ENCODE data around the gene DAB1. TPM values are rescaled to one million over a fixed set of nuclear protein-coding genes. Genes with fewer than 3 reads are reported as not detected.

The DAB1 gene
- total RNA-seq, 4 donors from 2014 or later = 0.48 to 1.1 (median 0.70) TPM

- TF ChIP-seq CTCF (IDR thresholded peaks at IDR 0.05) = no peak
Measured at GRCh38 chr1:56978819-56979218, 445.0 kb downstream of the DAB1 start.

GRCh38 chr1:56977910-56978309 is 445.9 kb downstream of the DAB1 start:
- no peak for TF ChIP-seq CTCF (IDR thresholded peaks at IDR 0.05)
- ATAC-seq (ENCODE audit: low FRiP score) (no peak), DNase-seq (ENCODE audit: low spot score) (no peak)

More at GRCh38 chr1:56978819-56979218, 445.0 kb downstream of the DAB1 start:
- ATAC-seq (ENCODE audit: low FRiP score) (no peak), DNase-seq (ENCODE audit: low spot score) (no peak)

GRCh38 chr1:56975446-56975845 is 448.4 kb downstream of the DAB1 start:
- DNase-seq (ENCODE audit: low spot score) (no peak), ATAC-seq (ENCODE audit: low FRiP score) (no peak)
- no peak for TF ChIP-seq CTCF (IDR thresholded peaks at IDR 0.05)

GRCh38 chr1:56973923-56974742 is 449.7 kb downstream of the DAB1 start:
- no peak for DNase-seq (ENCODE audit: low spot score)
- ATAC-seq (ENCODE audit: low FRiP score) = no peak
- TF ChIP-seq CTCF (IDR thresholded peaks at IDR 0.05) = no peak

GRCh38 chr1:56972976-56973375 is 450.9 kb downstream of the DAB1 start:
- TF ChIP-seq CTCF (IDR thresholded peaks at IDR 0.05) = no peak
- DNase-seq (ENCODE audit: low spot score) (no peak), ATAC-seq (ENCODE audit: low FRiP score) (no peak)

GRCh38 chr1:56970280-56970679 is 453.6 kb downstream of the DAB1 start:
- ATAC-seq (ENCODE audit: low FRiP score) = no peak
- no peak for TF ChIP-seq CTCF (IDR thresholded peaks at IDR 0.05)

GRCh38 chr1:56968878-56969495 is 454.9 kb downstream of the DAB1 start:
- DNase-seq (ENCODE audit: low spot score) (no peak), ATAC-seq (ENCODE audit: low FRiP score) (no peak)
- no peak for TF ChIP-seq CTCF (IDR thresholded peaks at IDR 0.05)

More at GRCh38 chr1:56970280-56970679, 453.6 kb downstream of the DAB1 start:
- no peak for DNase-seq (ENCODE audit: low spot score)

All from omental fat pad (tissue), 4 donors.